Sigmoid colon (tissue), 4 donors: ENCODE measurements around the gene COL15A1.

Experiments used
- CTCF ChIP-seq, 4 experiments: fragments of 450-650 bp in 3 of 4; fragments of 200-600 bp in 1 of 4; IDR thresholded peaks; one replicate each; pipeline ENCODE4 v1.5.1; 2016 to 2019; ENCODE audit warnings: antibody characterized with exemption in 4 of 4, mild to moderate bottlenecking in 3 of 4, moderate library complexity in 2 of 4
- POLR2AphosphoS5 ChIP-seq, 4 donors: sonication (generic); formaldehyde crosslinking; IDR thresholded peaks; one replicate each; pipeline ENCODE4 v1.6.1; 2017; ENCODE audit warnings: antibody characterized with exemption in 4 of 4

GRCh38 chr9:98933185-98933584 is 10.5 kb upstream of the COL15A1 start:
- no peak for TF ChIP-seq CTCF (IDR thresholded peaks at IDR 0.05)
- no peak for TF ChIP-seq POLR2AphosphoS5 (IDR thresholded peaks at IDR 0.05)
